Activated CD8-positive, alpha-beta T cell treated with anti-CD3 and anti-CD28 coated beads for 36 hours (primary cell): Measurements from ENCODE around the gene ZSCAN20. TPM values are rescaled to one million over a fixed set of nuclear protein-coding genes. Genes with fewer than 3 reads are reported as not detected.

ENCODE experiments used
- ATAC-seq: fragments of 200-7000 bp; cut with Tn5 transposase; one replicate; pipeline ENCODE4 v1.10.0; 2021; ENCODE audit warnings: mild to moderate bottlenecking, moderate library complexity
- CTCF ChIA-PET: fragments of 350-600 bp; sonication (Branson Sonifier 250); formaldehyde crosslinking; loops from one replicate; lab custom pipeline; 2021; ENCODE audit warnings: antibody characterized with exemption; lab: Charles Lee
- POLR2A ChIA-PET: fragments of 350-600 bp; sonication (Branson Sonifier 250); formaldehyde crosslinking; loops from one replicate; lab custom pipeline; 2021; ENCODE audit warnings: antibody characterized with exemption; lab: Charles Lee
- DNase-seq: peaks from one replicate; pipeline ENCODE4 v3.0.0-alpha.2; 2020
- H3K27ac Mint-ChIP-seq: one replicate; pipeline ENCODE4 v1.8.0; 2021; ENCODE audit warnings: mild to moderate bottlenecking, mixed read lengths
- H3K27me3 Mint-ChIP-seq: one replicate; pipeline ENCODE4 v1.8.0; 2021; ENCODE audit warnings: mixed read lengths
- H3K36me3 Mint-ChIP-seq: one replicate; pipeline ENCODE4 v1.8.0; 2021; ENCODE audit warnings: low read depth, mixed read lengths
- H3K4me1 Mint-ChIP-seq: one replicate; pipeline ENCODE4 v1.8.0; 2021; ENCODE audit warnings: low read depth, mixed read lengths
- H3K4me3 Mint-ChIP-seq: one replicate; pipeline ENCODE4 v1.8.0; 2021; ENCODE audit warnings: mild to moderate bottlenecking, moderate library complexity, mixed read lengths
- H3K9me3 Mint-ChIP-seq: one replicate; pipeline ENCODE4 v1.8.0; 2021; ENCODE audit warnings: mixed read lengths
- intact Hi-C: fragments of 100-400 bp; cut with micrococcal nuclease; formaldehyde crosslinking; loops from one replicate; pipeline ENCODE4 v1.10.0; 2022
- total RNA-seq, 2 experiments: library from RNA; stranded (reverse); gene quantifications; one replicate each; pipeline ENCODE4 v1.2.3, GENCODE V29; 2021
- TF ChIP-seq, protein P1 (sequence below): fragments of 200-600 bp; IDR thresholded peaks from one replicate; pipeline ENCODE4 v1.8.0; 2022; ENCODE audit warnings: antibody characterized with exemption, mild to moderate bottlenecking

Gene ZSCAN20
- total RNA-seq, 2 experiments from 2014 or later: 2.6 to 3.2 TPM

DNA sequence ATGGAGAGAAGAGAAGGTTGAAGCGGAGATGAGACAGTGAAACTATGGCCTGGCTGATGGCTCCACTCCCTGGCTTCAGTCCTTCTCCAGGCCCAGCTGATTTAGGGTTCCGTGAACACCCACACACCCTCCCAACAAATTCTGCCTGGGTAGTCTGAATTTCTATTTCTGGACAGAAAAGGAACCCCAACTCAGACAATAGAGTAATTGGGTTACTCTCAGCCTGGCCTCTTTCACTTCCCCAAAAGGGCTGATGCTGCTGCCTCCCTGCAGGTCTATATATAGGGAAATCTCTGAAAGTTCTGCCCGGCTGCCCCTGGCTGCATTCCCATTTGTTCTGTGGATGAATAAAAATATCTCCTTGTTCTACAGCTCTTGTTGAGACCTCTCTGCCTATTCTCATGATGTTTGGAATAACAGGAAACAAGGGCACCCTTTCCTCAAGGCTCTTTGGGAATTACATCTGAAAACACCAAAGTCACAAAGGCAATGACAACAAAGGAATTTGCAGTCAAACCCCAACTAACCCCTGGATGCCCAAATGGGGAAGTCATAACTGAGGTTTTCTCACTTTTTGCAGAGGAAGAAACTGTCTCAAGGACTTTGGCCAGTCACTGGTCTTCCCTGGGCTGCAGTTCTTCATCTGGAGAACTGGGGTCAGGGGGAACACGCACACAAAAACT lies 11.4 kb upstream of the ZSCAN20 start:
- ChIA-PET CTCF (interaction anchor here (1.6 kb wide), 1 partner anchor 11 kb away, joined by 7 read pairs; the partner anchor contains the start of gene ZSCAN20), POLR2A (no interaction called here)
- H3K27ac Mint-ChIP-seq: no peak overlapping the region
- H3K4me1 Mint-ChIP-seq: no peaks in the 10 kb centered on the region
- no peak overlapping the region for H3K4me3 Mint-ChIP-seq
- DNase-seq: no peak
- H3K9me3 Mint-ChIP-seq: no peaks in the 10 kb centered on the region
- H3K36me3 Mint-ChIP-seq: no peaks in the 10 kb centered on the region
- TF ChIP-seq, protein P1, sequence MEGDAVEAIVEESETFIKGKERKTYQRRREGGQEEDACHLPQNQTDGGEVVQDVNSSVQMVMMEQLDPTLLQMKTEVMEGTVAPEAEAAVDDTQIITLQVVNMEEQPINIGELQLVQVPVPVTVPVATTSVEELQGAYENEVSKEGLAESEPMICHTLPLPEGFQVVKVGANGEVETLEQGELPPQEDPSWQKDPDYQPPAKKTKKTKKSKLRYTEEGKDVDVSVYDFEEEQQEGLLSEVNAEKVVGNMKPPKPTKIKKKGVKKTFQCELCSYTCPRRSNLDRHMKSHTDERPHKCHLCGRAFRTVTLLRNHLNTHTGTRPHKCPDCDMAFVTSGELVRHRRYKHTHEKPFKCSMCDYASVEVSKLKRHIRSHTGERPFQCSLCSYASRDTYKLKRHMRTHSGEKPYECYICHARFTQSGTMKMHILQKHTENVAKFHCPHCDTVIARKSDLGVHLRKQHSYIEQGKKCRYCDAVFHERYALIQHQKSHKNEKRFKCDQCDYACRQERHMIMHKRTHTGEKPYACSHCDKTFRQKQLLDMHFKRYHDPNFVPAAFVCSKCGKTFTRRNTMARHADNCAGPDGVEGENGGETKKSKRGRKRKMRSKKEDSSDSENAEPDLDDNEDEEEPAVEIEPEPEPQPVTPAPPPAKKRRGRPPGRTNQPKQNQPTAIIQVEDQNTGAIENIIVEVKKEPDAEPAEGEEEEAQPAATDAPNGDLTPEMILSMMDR: no peak
- no peak for ATAC-seq
- intact Hi-C loops: no loop called here
- peaks cover 2% of the 10 kb centered on the region for H3K27me3 Mint-ChIP-seq

GRCh38 chr1:33462405-33463164 lies 9.9 kb upstream of the ZSCAN20 start:
- peaks cover 2% of the 10 kb centered on the region for H3K27me3 Mint-ChIP-seq
- TF ChIP-seq, protein P1: no peak
- H3K27ac Mint-ChIP-seq: no peak overlapping the region
- H3K4me1 Mint-ChIP-seq: no peaks in the 10 kb centered on the region
- H3K9me3 Mint-ChIP-seq: no peaks in the 10 kb centered on the region
- ChIA-PET CTCF (no interaction called here), POLR2A (no interaction called here)
- no peaks in the 10 kb centered on the region for H3K36me3 Mint-ChIP-seq
- no peak for DNase-seq
- intact Hi-C loops: no loop called here
- no peak overlapping the region for H3K4me3 Mint-ChIP-seq
- no peak for ATAC-seq

DNA sequence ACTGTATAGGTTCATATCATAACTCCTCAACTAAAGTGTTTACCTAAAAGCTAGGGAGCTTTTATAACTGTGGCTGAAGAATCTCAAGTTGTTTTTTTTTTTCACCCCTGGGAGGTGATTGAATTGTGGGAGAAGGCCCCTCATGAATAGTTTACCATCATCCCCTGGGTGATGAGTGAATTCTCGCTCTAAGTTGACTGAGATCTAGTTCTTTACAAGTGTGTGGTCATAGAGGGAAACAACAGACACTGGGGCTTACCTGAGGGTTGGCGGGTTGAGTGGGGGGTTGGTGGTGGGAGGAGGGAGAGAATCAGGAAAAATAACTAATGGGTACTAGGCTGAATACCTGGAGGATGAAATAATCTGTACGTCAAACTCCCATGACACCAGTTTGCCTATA lies 7.9 kb upstream of the ZSCAN20 start:
- Mint-ChIP-seq H3K27me3 (no peaks in the 10 kb centered on the region), H3K4me3 (no peak overlapping the region), H3K4me1 (no peaks in the 10 kb centered on the region), H3K27ac (no peak overlapping the region), H3K9me3 (no peaks in the 10 kb centered on the region), H3K36me3 (no peaks in the 10 kb centered on the region)
- ChIA-PET POLR2A (no interaction called here), CTCF (no interaction called here)
- TF ChIP-seq, protein P1: no peak
- ATAC-seq: no peak
- intact Hi-C loops: no loop called here
- DNase-seq: no peak

DNA sequence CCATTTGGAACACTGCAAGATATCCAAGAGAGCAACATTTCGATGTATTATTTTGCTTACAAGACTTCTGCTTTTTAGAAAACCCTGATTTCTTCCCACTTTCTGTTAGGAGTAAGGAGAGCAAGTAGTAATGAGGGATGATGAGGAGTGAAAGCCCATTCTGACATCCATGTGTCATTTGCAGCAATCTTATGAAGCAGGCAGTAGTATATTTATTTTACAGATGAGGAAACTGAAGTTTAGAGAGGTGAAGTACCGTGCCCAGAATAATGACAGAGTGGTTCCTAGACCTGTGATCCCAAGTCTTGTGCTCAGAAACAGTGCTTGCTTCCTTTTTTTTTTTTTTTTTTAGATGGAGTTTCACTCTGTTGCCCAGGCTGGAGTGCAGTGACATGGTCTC lies 7.1 kb upstream of the ZSCAN20 start:
- Mint-ChIP-seq H3K4me3 (no peak overlapping the region), H3K27me3 (no peaks in the 10 kb centered on the region), H3K4me1 (peaks cover under 1% of the 10 kb centered on the region), H3K27ac (no peak overlapping the region), H3K9me3 (no peaks in the 10 kb centered on the region), H3K36me3 (no peaks in the 10 kb centered on the region)
- ATAC-seq (no peak), DNase-seq (no peak)
- TF ChIP-seq, protein P1: no peak
- ChIA-PET POLR2A (no interaction called here), CTCF (no interaction called here)
- intact Hi-C loops: no loop called here

- Mint-ChIP-seq H3K4me1 (peaks cover 6% of the 10 kb centered on the region), H3K36me3 (no peaks in the 10 kb centered on the region), H3K4me3 (no peak overlapping the region), H3K9me3 (no peaks in the 10 kb centered on the region), H3K27me3 (no peaks in the 10 kb centered on the region), H3K27ac (no peak overlapping the region)
- ATAC-seq: no peak
- TF ChIP-seq, protein P1: no peak
- no peak for DNase-seq
- ChIA-PET POLR2A (no interaction called here), CTCF (interaction anchor here (1.9 kb wide), 1 partner anchor 146 kb away, joined by 5 read pairs; no protein-coding TSS in a partner anchor)
- intact Hi-C loops: no loop called here
Observed at GRCh38 chr1:33466159-33466558, 6.3 kb upstream of the ZSCAN20 start.
